ENCODE measurements around the gene RPS15. TPM values are rescaled to one million over a fixed set of nuclear protein-coding genes. Genes with fewer than 3 reads are reported as not detected.

The RPS15 gene
- total RNA-seq, 4 donors from 2014 or later: 4,239 to 4,988 (median 4,337) TPM

- TF ChIP-seq EP300 (IDR thresholded peaks at IDR 0.05) (no peak), CTCF (IDR thresholded peaks at IDR 0.05) (no peak), POLR2A (IDR thresholded peaks at IDR 0.05) (no peak)
- 90 to 91% methylated on average over 40 of the region's 40 CpGs for WGBS, 2 donors
- DNase-seq (ENCODE audit: low spot score in 2 of 2): no peak
- Histone ChIP-seq H3K4me3 (no peak overlapping the region), H3K36me3 (peaks cover 0 to 98% (median 20%) of the 10 kb centered on the region in 3 donors), H3K9me3 (no peaks in the 10 kb centered on the region), H3K4me1 (peaks cover 0 to 12% (median 2%) of the 10 kb centered on the region in 4 donors), H3K27me3 (no peaks in the 10 kb centered on the region), H3K27ac (no peak overlapping the region)
These were observed 14.6 kb upstream of the RPS15 start for GRCh38 chr19:1423436-1424191.

DNA sequence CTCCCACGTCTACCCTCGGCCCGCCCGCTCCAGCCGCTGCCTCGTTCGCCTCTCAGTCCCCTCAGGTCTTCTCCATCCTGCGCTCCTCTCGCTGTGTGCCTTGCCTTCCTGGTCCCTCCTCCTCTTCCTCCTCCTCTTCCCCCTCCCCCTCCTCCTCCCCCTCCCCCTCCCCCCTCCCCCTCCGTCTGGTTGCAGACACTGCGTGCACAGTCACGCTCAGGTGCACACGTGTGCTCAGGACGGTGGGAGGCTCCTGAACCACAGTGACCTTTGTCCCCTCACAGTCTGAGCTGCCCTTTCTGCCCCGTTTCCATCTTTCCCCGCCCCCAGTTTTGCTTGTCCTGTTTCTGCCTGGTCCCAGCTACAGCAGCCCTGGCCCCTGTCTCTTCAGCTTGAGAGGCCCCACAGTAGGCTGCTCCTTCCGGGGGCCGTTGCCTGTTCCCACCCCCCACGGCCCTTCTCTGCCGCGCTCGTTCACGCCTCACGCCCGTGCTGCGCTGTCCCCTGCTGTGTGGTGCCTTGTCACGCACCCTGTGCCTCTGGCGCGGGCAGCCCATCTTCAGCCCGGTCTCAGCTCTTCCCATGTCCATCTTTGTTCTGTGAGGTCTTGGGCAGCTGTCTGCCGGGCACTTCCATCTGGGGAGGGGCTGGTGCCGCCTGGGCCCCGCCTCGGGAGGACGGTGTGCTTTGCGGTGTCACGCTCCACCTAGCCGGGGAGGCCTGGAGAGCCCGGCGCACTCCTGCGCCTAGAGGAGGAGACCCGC is 13.8 kb upstream of the RPS15 start:
- Histone ChIP-seq H3K4me1 (peaks cover 0 to 5% (median 0%) of the 10 kb centered on the region in 4 donors), H3K27ac (peak overlapping the region in 1 of 4 donors; percentile 17), H3K36me3 (peaks cover 0 to 98% (median 23%) of the 10 kb centered on the region in 3 donors), H3K27me3 (no peaks in the 10 kb centered on the region), H3K9me3 (no peaks in the 10 kb centered on the region), H3K4me3 (no peak overlapping the region)
- TF ChIP-seq EP300 (IDR thresholded peaks at IDR 0.05): no peak
- TF ChIP-seq POLR2A (IDR thresholded peaks at IDR 0.05): no peak
- no peak for TF ChIP-seq CTCF (IDR thresholded peaks at IDR 0.05)
- no peak for DNase-seq (ENCODE audit: low spot score in 2 of 2)
- 81% methylated on average over 41 to 42 of the region's 42 CpGs for WGBS, 2 donors

GRCh38 chr19:1425102-1425837 is 12.9 kb upstream of the RPS15 start:
- no peak overlapping the region for H3K4me3 ChIP-seq
- no peak for DNase-seq (ENCODE audit: low spot score in 2 of 2)
- H3K9me3 ChIP-seq: no peaks in the 10 kb centered on the region
- no peak overlapping the region for H3K27ac ChIP-seq
- 88 to 91% methylated on average over 33 of the region's 33 CpGs for WGBS, 2 donors
- TF ChIP-seq CTCF (IDR thresholded peaks at IDR 0.05) (no peak), POLR2A (IDR thresholded peaks at IDR 0.05) (no peak), EP300 (IDR thresholded peaks at IDR 0.05) (no peak)
- H3K4me1 ChIP-seq: peaks cover 0 to 5% (median 0%) of the 10 kb centered on the region in 4 donors
- no peaks in the 10 kb centered on the region for H3K27me3 ChIP-seq
- peaks cover 0 to 100% (median 24%) of the 10 kb centered on the region in 3 donors for H3K36me3 ChIP-seq

DNA sequence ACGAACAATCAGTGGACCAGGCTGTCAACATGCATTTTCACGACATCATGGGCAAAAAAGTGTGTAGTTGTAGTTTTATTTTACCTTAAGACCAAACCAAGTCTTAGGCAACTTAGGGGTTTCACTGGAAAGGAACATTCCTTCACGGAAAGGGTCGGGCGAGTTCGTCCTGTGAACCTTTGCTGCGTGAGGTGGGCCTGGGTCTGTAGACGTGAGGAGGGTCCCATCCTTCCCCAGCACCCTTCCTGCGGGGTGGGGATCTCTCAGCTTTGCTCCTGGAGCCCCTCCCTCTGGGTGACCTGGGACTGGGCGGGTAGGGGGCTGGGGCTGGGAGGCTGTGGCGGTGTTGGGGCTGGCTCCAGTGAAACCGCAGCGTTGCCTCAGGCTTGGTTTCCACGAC is 12.3 kb upstream of the RPS15 start:
- H3K4me3 ChIP-seq: no peak overlapping the region
- H3K36me3 ChIP-seq: peaks cover 0 to 100% (median 27%) of the 10 kb centered on the region in 3 donors
- no peak for DNase-seq (ENCODE audit: low spot score in 2 of 2)
- TF ChIP-seq EP300 (IDR thresholded peaks at IDR 0.05) (no peak), CTCF (IDR thresholded peaks at IDR 0.05) (no peak), POLR2A (IDR thresholded peaks at IDR 0.05) (no peak)
- WGBS, 2 donors: 82 to 84% methylated on average over 12 to 14 of the region's 14 CpGs
- H3K27ac ChIP-seq: no peak overlapping the region
- peaks cover 0 to 5% (median 0%) of the 10 kb centered on the region in 4 donors for H3K4me1 ChIP-seq
- no peaks in the 10 kb centered on the region for H3K9me3 ChIP-seq
- no peaks in the 10 kb centered on the region for H3K27me3 ChIP-seq

All from tibial nerve (tissue), 4 donors.